Mesothelial cell of epicardium (in vitro differentiated cells): ENCODE data around the gene ACOT11. TPM values are rescaled to one million over a fixed set of nuclear protein-coding genes. Genes with fewer than 3 reads are reported as not detected.

Experiments
- total RNA-seq: library from RNA; stranded (reverse); gene quantifications from 3 replicates; pipeline ENCODE4 v1.2.1, GENCODE V29; 2021

ACOT11 gene
- total RNA-seq, 1 donor from 2014 or later = 10.3 TPM

Other genes with a start within 250 kb of the ACOT11 start
- gene SSBP3, start 141.8 kb upstream of the ACOT11 start, total RNA-seq = 171 to 188 TPM (median 172 TPM) in 3 replicates
- not detected in 3 replicates for gene FAM151A, start 75.3 kb downstream of the ACOT11 start, total RNA-seq
- gene MROH7, start 93.6 kb downstream of the ACOT11 start, total RNA-seq = 4.0 to 4.3 TPM (median 4.2 TPM) in 3 replicates
- 20.2 to 23.0 TPM (median 20.5 TPM) in 3 replicates for gene TTC4, start 167.6 kb downstream of the ACOT11 start, total RNA-seq
- 6.4 to 7.7 TPM (median 7.0 TPM) in 3 replicates for gene PARS2, start 216.3 kb downstream of the ACOT11 start, total RNA-seq